Measurements from ENCODE around the gene CCDC7.
"Not testable (repeated sequence)": the region's sequence is repeated elsewhere in the genome, so short reads cannot be mapped to it uniquely, and the experiment has no call there.

Gene CCDC7

GRCh38 chr10:32890444-32890843, 444.5 kb downstream of the CCDC7 start:
- DNase-seq: no peak

- DNase-seq: no peak
These were observed 445.3 kb downstream of the CCDC7 start for GRCh38 chr10:32891261-32891660.

- DNase-seq: no peak
These were observed 447.5 kb downstream of the CCDC7 start for GRCh38 chr10:32893434-32893833.

DNA sequence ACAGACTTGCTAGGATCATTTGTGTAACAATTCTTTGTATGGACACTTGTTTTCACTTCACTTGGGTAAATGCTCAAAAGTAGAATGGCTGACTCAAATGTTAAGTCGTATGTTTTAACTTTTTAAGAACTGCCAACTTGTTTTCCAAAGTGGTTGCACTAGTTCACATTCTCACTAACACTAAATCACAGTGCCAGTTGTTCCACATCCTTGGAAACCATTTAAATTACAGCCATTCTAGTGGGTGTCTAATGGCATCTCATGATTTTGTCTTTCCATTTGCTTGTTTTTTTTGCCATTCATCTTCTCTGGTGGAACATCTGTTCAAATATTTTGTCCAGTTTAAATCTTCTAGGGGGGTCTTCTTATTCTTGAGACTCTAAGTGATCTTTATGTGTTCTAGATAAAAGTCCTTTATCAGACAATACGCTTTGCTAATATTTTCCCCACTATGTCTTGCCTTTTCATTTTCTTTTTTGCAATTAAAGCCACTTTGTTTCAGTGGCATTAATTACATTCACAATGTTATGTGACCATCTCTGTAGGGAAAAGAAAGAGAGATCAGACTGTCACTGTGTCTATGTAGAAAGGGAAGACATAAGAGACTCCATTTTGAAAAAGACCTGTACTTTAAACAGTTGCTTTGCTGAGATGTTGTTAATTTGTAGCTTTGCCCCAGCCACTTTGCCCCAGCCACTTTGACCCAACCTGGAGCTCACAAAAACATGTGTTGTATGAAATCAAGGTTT, 448.1 kb downstream of the CCDC7 start:
- DNase-seq: no peak

DNA sequence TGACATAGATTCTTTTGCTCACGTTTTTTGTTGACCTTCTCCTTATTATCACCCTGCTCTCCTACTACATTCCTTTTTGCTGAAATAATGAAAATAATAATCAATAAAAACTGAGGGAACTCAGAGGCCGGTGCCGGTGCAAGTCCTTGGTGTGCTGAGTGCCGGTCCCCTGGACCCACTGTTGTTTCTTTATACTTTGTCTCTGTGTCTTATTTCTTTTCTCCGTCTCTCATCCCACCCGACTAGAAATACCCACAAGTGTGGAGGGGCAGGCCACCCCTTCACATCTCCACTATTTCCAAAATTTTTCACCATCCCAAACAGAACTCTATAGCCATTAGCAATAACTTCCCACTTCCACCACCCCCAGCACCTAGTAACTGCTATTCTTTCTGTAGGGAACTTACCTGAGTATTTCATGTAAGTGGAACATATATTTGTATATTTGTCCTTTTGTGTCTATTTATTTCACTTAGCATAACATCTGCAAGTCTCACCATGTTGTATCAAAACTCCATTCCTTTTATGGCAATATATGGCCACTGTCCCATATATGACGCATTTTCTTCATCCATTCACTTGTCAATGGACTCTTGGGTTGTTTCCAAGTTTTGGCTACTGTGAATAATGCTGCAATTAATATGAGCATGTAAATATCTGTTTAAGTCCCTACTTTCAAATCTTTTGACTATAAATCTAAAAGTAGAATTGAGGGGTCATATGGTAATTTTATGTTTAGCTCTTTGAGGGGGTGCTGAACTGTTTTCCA, 449.4 kb downstream of the CCDC7 start:
- DNase-seq: not testable (repeated sequence)

- no peak for DNase-seq
These were observed 455.9 kb downstream of the CCDC7 start for GRCh38 chr10:32901815-32902214.

DNA sequence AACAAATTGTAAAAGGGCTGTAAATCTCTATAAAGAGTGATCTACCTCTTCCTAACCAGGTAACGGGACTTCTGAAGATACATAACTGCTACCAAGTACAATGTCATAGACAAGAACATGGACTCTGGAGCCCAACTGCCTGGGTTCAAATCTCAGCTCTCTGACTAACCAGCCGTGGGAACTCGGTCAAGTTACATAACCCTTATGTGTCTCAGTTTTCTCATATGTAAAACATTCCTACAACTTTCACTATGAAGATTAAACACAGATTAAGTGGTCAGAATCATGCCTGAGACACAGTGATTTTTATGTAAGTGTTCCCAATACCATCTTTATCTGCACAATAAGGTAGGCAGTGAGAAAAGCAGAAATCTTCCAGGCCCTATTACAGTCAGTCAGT, 459.5 kb downstream of the CCDC7 start:
- DNase-seq: no peak

DNA sequence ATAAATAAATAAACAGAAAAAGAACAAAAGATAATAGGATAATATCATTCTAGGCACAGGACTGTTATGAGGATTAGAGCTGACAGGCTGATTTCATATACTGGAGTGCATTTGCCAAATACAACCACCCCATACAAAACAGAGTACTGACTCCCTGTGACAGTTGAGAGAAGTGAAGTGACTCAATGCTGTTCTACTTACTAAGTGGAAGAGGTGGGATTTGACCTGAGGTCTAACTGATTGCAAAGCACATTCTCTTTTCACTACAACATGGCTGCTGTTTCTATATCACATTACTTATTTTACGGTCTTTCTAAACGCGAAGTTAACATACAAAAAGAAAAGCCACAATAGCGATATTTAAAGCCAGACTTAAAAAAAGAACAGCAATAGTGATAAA, 460.7 kb downstream of the CCDC7 start:
- DNase-seq: no peak

- no peak for DNase-seq
These were observed 463.5 kb downstream of the CCDC7 start for GRCh38 chr10:32909456-32909855.

DNA sequence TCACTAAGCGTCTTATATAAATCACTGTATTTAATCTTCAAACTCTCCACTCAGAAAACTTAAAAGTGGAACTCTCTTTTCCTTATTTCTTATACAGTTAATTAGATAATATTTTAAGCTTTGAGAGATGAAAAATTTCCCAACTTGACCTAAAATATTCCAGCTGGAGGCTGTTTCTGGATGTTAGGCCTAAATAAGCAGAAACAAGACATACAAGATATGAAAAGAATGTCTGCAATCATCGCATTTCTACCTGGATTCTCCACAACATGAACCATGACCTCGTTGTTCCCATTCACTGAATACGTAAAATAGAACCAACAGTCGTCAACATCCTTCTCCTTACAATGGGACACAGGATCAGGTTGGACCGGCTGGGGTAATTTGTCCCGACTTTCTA, 464.0 kb downstream of the CCDC7 start:
- DNase-seq: not testable (repeated sequence)

- no peak for DNase-seq
These were observed 465.5 kb downstream of the CCDC7 start for GRCh38 chr10:32911285-32912016.

DNA sequence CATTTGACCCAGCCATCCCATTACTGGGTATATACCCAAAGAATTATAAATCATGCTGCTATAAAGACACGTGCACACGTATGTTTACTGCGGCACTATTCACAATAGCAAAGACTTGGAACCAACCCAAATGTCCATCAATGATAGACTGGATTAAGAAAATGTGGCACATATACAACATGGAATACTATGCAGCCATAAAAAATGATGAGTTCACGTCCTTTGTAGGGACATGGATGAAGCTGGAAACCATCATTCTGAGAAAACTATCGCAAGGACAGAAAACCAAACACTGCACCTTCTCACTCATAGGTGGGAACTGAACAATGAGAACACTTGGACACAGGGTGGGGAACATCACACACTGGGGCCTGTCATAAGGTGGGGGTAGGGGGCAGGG, 471.9 kb downstream of the CCDC7 start:
- DNase-seq: not testable (repeated sequence)

GRCh38 chr10:32922170-32922569, 476.2 kb downstream of the CCDC7 start:
- no peak for DNase-seq

GRCh38 chr10:32923134-32923533, 477.2 kb downstream of the CCDC7 start:
- no peak for DNase-seq

DNA sequence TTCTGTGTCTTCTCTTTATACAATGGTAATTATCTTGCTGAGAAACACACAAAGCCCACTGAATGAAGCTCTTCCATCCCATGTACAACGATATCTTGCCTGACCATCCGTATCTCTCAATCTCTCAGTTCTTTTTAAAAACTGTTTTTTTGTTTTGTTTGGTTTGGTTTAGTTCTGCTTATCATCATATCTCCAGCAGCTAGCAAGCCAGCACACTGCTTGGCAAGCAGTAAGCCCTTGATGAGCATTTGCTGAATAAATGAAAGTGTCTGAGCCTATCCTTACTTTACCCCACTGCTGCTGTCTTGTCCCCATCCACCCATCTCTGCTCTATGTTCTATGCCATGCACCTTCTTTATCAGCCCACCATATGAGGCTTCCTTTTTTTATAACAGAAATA, 477.9 kb downstream of the CCDC7 start:
- no peak for DNase-seq
